WTC11 (cell line): ENCODE results near the gene LDAH. TPM values are rescaled to one million over a fixed set of nuclear protein-coding genes. Genes with fewer than 3 reads are reported as not detected.

Experiments
- ATAC-seq: fragments of 200-7000 bp; cut with Tn5 transposase; 2 replicates; pipeline ENCODE4 v1.10.0; 2021; ENCODE audit warnings: mild to moderate bottlenecking, moderate library complexity
- CTCF ChIA-PET: fragments of 300-600 bp; sonication (Branson Sonifier 250); formaldehyde crosslinking; loops from one replicate; lab custom pipeline; 2021; ENCODE audit warnings: antibody characterized with exemption; lab: Charles Lee
- POLR2A ChIA-PET: fragments of 350-600 bp; sonication (Branson Sonifier 250); formaldehyde crosslinking; loops from one replicate; lab custom pipeline; 2021; ENCODE audit warnings: antibody characterized with exemption; lab: Charles Lee
- DNase-seq: peaks from one replicate; pipeline ENCODE4 v3.0.0; 2021; ENCODE audit warnings: low spot score
- H3K27ac Mint-ChIP-seq: 2 replicates; pipeline ENCODE4 v1.8.0; 2021; ENCODE audit warnings: mixed read lengths
- H3K27me3 Mint-ChIP-seq: 2 replicates; pipeline ENCODE4 v1.8.0; 2021; ENCODE audit warnings: low read depth, mild to moderate bottlenecking, moderate library complexity, mixed read lengths
- H3K36me3 Mint-ChIP-seq: 2 replicates; pipeline ENCODE4 v1.8.0; 2021; ENCODE audit warnings: mixed read lengths
- H3K4me1 Mint-ChIP-seq: 2 replicates; pipeline ENCODE4 v1.8.0; 2022; ENCODE audit warnings: mixed read lengths
- H3K4me3 Mint-ChIP-seq: 2 replicates; pipeline ENCODE4 v1.8.0; 2021; ENCODE audit warnings: mild to moderate bottlenecking, moderate library complexity, mixed read lengths
- H3K9me3 Mint-ChIP-seq: 2 replicates; pipeline ENCODE4 v1.8.0; 2021; ENCODE audit warnings: mixed read lengths
- AR ChIP-seq: fragments of 250-450 bp; sonication (Bioruptor Pico); IDR thresholded peaks from 2 replicates; pipeline ENCODE4 v1.9.0; 2021; ENCODE audit warnings: mild to moderate bottlenecking
- ATF1 ChIP-seq: sonication (generic); formaldehyde crosslinking; IDR thresholded peaks from 2 replicates; pipeline ENCODE4 v1.8.1; 2023; ENCODE audit warnings: mild to moderate bottlenecking, moderate library complexity, missing genetic modification reagents
- ATF6 ChIP-seq: sonication (generic); formaldehyde crosslinking; IDR thresholded peaks from 2 replicates; pipeline ENCODE4 v1.8.1; 2023; ENCODE audit warnings: mild to moderate bottlenecking, missing genetic modification reagents
- CBFB ChIP-seq: sonication (generic); formaldehyde crosslinking; IDR thresholded peaks from 2 replicates; pipeline ENCODE4 v1.8.1; 2022; ENCODE audit warnings: mild to moderate bottlenecking, low read depth, missing genetic modification reagents
- CREB1 ChIP-seq: sonication (generic); formaldehyde crosslinking; IDR thresholded peaks from 2 replicates; pipeline ENCODE4 v1.8.0; 2023; ENCODE audit warnings: mild to moderate bottlenecking, missing genetic modification reagents
- E2F5 ChIP-seq: sonication (generic); formaldehyde crosslinking; IDR thresholded peaks from 2 replicates; pipeline ENCODE4 v1.8.1; 2022; ENCODE audit warnings: mild to moderate bottlenecking, moderate library complexity, missing genetic modification reagents
- ELF4 ChIP-seq: sonication (generic); formaldehyde crosslinking; IDR thresholded peaks from 2 replicates; pipeline ENCODE4 v1.8.1; 2022; ENCODE audit warnings: low read depth, mild to moderate bottlenecking, moderate library complexity, missing genetic modification reagents
- ETV6 ChIP-seq: sonication (generic); formaldehyde crosslinking; IDR thresholded peaks from 2 replicates; pipeline ENCODE4 v1.8.1; 2022; ENCODE audit warnings: mild to moderate bottlenecking, missing genetic modification reagents
- FOXP1 ChIP-seq: sonication (generic); formaldehyde crosslinking; IDR thresholded peaks from 2 replicates; pipeline ENCODE4 v1.8.0; 2022; ENCODE audit warnings: missing genetic modification reagents, mild to moderate bottlenecking, moderate library complexity, borderline replicate concordance
- FOXP4 ChIP-seq: sonication (generic); formaldehyde crosslinking; IDR thresholded peaks from 2 replicates; pipeline ENCODE4 v1.8.0; 2022; ENCODE audit warnings: mild to moderate bottlenecking, missing genetic modification reagents
- GRHL2 ChIP-seq: fragments of 250-450 bp; sonication (Bioruptor Pico); IDR thresholded peaks from 2 replicates; pipeline ENCODE4 v1.8.0; 2022; ENCODE audit warnings: mild to moderate bottlenecking, moderate library complexity; ENCODE audit not compliant: insufficient replicate concordance, severe bottlenecking
- IRF1 ChIP-seq: sonication (generic); formaldehyde crosslinking; IDR thresholded peaks from 2 replicates; pipeline ENCODE4 v1.8.0; 2023; ENCODE audit warnings: missing genetic modification reagents
- MAX ChIP-seq: sonication (generic); formaldehyde crosslinking; IDR thresholded peaks from 2 replicates; pipeline ENCODE4 v1.8.0; 2022; ENCODE audit warnings: mild to moderate bottlenecking, missing genetic modification reagents
- OVOL2 ChIP-seq: fragments of 250-450 bp; sonication (Bioruptor Pico); IDR thresholded peaks from 2 replicates; pipeline ENCODE4 v1.9.0; 2021; ENCODE audit warnings: mild to moderate bottlenecking, borderline replicate concordance
- PREB ChIP-seq: sonication (generic); formaldehyde crosslinking; IDR thresholded peaks from 2 replicates; pipeline ENCODE4 v1.8.1; 2022; ENCODE audit warnings: mild to moderate bottlenecking, missing genetic modification reagents, moderate library complexity, borderline replicate concordance
- SMAD3 ChIP-seq: sonication (generic); formaldehyde crosslinking; IDR thresholded peaks from 2 replicates; pipeline ENCODE4 v1.8.0; 2022; ENCODE audit warnings: missing genetic modification reagents, mild to moderate bottlenecking, borderline replicate concordance
- SP1 ChIP-seq: sonication (generic); formaldehyde crosslinking; conservative IDR thresholded peaks from 2 replicates; pipeline ENCODE4 v1.8.1; 2022; ENCODE audit warnings: missing genetic modification reagents
- STAT6 ChIP-seq: sonication (generic); formaldehyde crosslinking; conservative IDR thresholded peaks from 2 replicates; pipeline ENCODE4 v1.8.1; 2023; ENCODE audit warnings: mild to moderate bottlenecking, low read depth, missing genetic modification reagents, moderate library complexity
- TP53 ChIP-seq: sonication (generic); formaldehyde crosslinking; IDR thresholded peaks from 2 replicates; pipeline ENCODE4 v1.8.1; 2023; ENCODE audit warnings: mild to moderate bottlenecking, missing genetic modification reagents
- ZNF121 ChIP-seq: sonication (generic); formaldehyde crosslinking; IDR thresholded peaks from 2 replicates; pipeline ENCODE4 v1.8.0; 2023; ENCODE audit warnings: missing genetic modification reagents
- ZNF263 ChIP-seq: sonication (generic); formaldehyde crosslinking; IDR thresholded peaks from 2 replicates; pipeline ENCODE4 v1.8.1; 2022; ENCODE audit warnings: low read depth, mild to moderate bottlenecking, moderate library complexity, missing genetic modification reagents
- ZNF425 ChIP-seq: fragments of 250-450 bp; sonication (Bioruptor Pico); conservative IDR thresholded peaks from 2 replicates; pipeline ENCODE4 v1.9.0; 2021; ENCODE audit warnings: mild to moderate bottlenecking
- total RNA-seq: library from RNA; stranded (reverse); gene quantifications from 3 replicates; pipeline ENCODE4 v1.2.3, GENCODE V29; 2021

The LDAH gene
- total RNA-seq, 1 experiment from 2014 or later: 20.5 TPM

- no peak for TF ChIP-seq SMAD3 (CRISPR knock-in tag)
- TF ChIP-seq ZNF121 (CRISPR knock-in tag): no peak
- no peak for TF ChIP-seq PREB
- no peak for TF ChIP-seq OVOL2
- TF ChIP-seq IRF1 (CRISPR knock-in tag): no peak
- TF ChIP-seq ELF4 (CRISPR knock-in tag): no peak
- TF ChIP-seq ETV6 (CRISPR knock-in tag): no peak
- no peak for TF ChIP-seq STAT6 (CRISPR knock-in tag)
Measured at GRCh38 chr2:20707601-20708000, 115.3 kb downstream of the LDAH start (continued).

- CTCF ChIA-PET: interaction anchor here (0.8 to 1.6 kb wide), 3 partner anchors 21 to 75 kb away, joined by 3 to 4 read pairs (median 4); no protein-coding TSS in a partner anchor
- H3K9me3 Mint-ChIP-seq: peaks cover 14% of the 10 kb centered on the region
- POLR2A ChIA-PET: no interaction called here
- DNase-seq (no peak), ATAC-seq (no peak)
- H3K27ac Mint-ChIP-seq: no peak overlapping the region
- no peak overlapping the region for H3K4me3 Mint-ChIP-seq
- no peaks in the 10 kb centered on the region for H3K27me3 Mint-ChIP-seq
- H3K36me3 Mint-ChIP-seq: peaks cover 11% of the 10 kb centered on the region
- peaks cover 4% of the 10 kb centered on the region for H3K4me1 Mint-ChIP-seq
- TF ChIP-seq ZNF425 (CRISPR knock-in tag) (no peak), CBFB (no peak), FOXP1 (CRISPR knock-in tag) (no peak), ZNF263 (CRISPR knock-in tag) (no peak), SP1 (CRISPR knock-in tag) (no peak), AR (no peak), GRHL2 (CRISPR knock-in tag) (no peak), ATF1 (no peak), TP53 (CRISPR knock-in tag) (no peak), E2F5 (no peak), FOXP4 (CRISPR knock-in tag) (no peak), MAX (CRISPR knock-in tag) (no peak), ATF6 (CRISPR knock-in tag) (no peak), CREB1 (CRISPR knock-in tag) (no peak)
Measured at GRCh38 chr2:20706786-20707185, 116.1 kb downstream of the LDAH start.
